NCI-H2196 (cell line): ENCODE measurements around the gene DDX54.
"Not testable (repeated sequence)": the region's sequence is repeated elsewhere in the genome, so short reads cannot be mapped to it uniquely, and the experiment has no call there.

Source experiments
- DNase-seq: peaks from one replicate; lab custom pipeline; 2025; ENCODE audit not compliant: unreplicated experiment; lab: John Stamatoyannopoulos, UW

The DDX54 gene

DNA sequence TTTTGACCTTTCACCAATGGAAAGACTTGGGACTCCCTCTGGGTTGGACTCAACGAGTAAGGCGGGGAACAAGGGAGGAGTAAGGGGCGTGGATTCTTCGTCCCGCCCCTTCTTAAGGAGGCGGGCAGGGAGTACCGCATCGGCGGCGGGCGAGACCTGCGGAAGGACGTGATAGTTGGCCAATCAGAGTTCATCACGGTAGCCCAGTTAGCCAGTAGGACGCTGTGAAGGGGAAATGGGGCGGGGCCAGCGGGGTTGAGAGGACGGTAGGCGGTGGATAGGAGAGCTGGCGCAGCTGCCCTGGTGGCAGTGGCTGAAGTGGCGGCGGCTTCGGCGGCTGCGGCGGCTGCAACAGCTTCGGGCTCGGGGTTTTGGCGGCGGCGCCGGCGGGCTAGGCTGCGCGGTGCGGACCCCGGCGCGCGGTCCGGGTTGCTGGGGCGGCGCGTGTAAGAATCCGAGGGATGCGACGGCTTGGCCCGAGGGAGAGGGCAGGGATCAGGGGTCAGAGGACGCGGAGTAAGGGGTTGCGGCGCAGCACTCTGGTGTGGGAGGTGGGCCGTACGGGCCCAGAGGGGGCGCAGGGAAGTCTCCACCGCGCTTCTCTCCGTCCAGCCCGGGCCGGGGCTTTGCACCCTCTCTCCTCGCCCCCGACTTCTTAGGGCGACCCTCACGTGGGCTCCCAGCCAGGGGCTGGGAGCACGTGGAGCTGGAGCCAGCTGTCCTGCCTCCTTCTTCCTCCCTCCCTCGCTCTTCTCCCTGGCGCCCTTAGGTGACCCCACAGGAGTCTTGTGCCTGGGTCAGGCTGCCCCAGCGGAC lies 36.1 kb upstream of the DDX54 start, which contains the start of gene TPCN1:
Gene TPCN1 (plus strand): TSS at position 284 of the 816 bp plus-strand sequence. CDS start 5,389 bp downstream, outside the sequence.
- DNase-seq, result peak; percentile 99

GRCh38 chr12:113220593-113221180 lies 35.4 kb upstream of the DDX54 start:
- DNase-seq, result no peak

- DNase-seq, result no peak
Observed at GRCh38 chr12:113216027-113216426, 30.7 kb upstream of the DDX54 start.

DNA sequence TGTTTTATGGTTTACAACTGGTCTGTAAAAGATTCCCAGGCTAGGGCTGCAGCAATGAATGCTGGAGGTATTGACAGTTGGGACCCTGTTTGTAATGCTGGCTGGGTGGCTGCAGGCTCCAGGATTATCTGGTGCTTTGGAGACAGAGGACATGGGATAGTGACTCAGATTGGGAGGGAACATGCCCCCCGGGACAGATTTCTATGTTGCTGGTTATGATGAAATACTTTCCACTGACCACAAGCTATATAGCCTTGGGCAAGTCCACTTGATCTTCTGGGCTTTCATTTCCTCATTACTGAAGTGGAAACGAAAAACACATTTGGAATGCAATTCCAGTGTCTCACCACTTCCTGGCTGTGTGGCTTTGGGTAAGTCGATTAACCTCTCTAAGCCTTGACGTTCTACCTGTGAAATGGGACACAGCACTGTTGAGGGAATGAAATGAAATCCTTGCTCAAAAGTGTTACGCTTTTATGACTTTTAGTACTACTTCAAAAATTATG lies 29.7 kb upstream of the DDX54 start:
- DNase-seq, result peak; percentile 15

DNA sequence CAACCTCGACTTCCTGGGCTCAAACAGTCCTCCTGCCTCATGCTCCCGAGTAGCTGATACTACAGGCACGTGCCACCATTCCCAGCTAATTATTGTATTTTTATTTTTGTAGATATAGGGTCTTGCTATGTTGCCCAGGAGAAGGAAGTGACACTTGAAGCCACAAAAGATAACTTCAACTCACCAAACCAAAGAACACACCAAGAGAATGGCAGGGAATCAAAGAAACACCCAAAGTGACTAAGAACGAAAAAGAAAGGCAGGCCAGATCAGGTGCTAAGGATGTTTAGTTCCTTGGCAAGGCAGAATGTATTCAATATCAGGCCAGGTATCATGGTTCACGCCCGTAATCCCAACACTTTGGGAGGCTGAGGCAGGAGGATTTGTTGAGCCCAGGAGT lies 25.9 kb upstream of the DDX54 start:
- DNase-seq, result no peak

- no peak for DNase-seq
Observed at GRCh38 chr12:113208041-113208934, 23.0 kb upstream of the DDX54 start.

- no peak for DNase-seq
Observed at GRCh38 chr12:113207613-113208040, 22.3 kb upstream of the DDX54 start.

DNA sequence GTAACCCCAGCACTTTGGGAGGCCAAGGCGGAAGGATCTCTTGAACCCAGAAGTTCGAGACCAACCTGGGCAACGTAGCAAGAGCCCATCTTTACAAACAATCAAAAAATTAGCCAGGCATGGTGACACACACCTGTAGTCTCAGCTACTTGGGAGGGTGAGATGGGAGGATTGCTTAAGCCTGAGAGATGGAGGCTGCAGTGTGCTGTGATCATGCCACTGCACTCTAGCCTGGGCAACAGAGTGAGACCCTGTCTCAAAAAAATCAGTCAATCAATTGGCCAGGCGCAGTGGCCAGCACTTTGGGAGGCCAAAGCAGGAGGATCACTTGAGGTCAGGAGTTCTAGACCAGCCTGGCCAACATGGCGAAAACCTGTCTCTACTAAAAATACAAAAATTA lies 21.5 kb upstream of the DDX54 start:
- DNase-seq, result not testable (repeated sequence)

GRCh38 chr12:113204804-113205203 lies 19.5 kb upstream of the DDX54 start:
- DNase-seq, result no peak

- DNase-seq, result no peak
Observed at GRCh38 chr12:113203852-113204760, 18.8 kb upstream of the DDX54 start.

DNA sequence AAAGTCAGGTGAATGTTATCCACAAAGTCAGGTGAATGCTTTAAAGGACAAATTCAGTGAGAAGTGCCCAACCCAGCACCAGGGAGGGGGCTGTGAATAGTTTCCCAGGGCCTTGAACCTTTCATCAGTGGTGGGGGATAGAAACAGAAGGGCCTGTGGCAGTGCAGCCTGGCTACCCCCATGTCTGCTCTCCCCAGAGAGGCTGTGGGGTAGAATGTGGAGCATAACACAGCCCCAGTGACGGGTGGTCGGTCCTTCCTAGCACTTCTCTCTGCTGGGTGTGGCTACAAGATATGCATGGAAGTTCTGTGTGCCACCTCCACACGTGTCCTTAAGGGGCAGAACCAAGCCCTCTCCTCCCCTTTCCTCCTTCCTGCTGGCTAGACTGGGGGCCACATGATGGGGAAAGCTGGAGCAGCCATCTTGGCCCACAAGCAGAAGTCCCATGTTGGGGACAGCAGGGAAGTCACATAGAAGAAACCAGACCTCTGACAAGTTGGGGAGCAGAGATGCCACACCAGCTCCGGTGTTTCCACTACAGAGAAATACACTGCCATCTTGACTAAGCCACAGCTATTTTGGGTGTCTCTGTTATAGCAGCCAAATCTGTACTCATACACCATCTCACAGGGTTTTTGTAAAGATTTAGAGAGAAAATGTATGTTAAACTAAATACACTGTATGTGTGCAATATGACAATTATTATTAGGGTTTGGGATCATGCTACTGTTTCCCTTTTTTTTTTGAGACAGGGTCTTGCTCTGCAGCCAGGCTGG lies 17.2 kb upstream of the DDX54 start:
- DNase-seq, result no peak

GRCh38 chr12:113201187-113202177 lies 16.2 kb upstream of the DDX54 start:
- no peak for DNase-seq

GRCh38 chr12:113200021-113200797 lies 14.9 kb upstream of the DDX54 start:
- DNase-seq, result no peak

- no peak for DNase-seq
Observed at GRCh38 chr12:113198296-113198695, 13.0 kb upstream of the DDX54 start.

DNA sequence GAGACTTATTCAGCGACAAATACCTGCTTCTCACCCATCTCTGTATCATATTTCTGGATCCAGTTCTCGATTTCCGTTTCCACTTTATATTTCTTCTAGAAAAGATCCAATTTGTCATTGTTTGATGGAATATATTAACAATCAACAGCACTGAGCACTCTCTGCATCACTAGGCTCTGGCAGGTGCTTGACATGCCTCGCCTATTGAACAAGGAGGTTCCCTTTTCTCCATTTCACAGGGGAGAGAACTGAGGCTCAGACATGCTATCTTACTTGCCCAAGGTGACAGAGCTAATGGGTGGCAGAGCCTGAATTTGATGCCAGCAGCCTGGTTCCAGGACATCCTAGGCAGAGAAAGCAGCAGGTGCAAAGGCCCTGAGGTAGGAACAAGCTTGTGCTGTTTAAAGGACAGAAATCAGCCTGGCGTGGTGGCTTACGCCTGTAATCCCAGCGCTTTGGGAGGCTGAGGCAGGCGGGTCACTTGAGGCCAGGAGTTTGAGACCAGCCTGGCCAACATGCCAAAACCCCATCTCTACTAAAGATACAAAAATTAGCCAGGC lies 12.3 kb upstream of the DDX54 start:
- DNase-seq, result no peak

DNA sequence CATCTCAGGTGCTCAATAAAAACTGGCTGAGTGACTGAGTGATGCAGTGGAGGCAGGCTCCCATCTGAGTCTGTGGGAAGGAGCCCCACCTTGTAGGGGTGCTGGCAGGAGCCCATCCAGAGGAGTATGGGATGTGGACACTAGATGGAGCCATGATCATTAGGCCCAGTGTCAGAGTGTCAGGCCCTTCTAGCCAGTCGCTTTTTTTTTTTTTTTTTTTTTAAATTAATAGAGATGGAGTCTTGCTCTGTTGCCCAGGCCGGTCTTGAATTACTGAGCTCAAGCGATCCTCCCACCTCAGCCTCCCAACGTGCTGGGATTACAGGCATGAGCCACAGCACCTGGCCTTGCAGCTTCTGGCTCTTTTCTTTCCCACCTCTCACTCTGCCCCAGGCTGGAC lies 11.7 kb upstream of the DDX54 start:
- DNase-seq, result peak; percentile 62

GRCh38 chr12:113196582-113196981 lies 11.3 kb upstream of the DDX54 start:
- no peak for DNase-seq
